Adrenal gland (tissue), 12 donors: ENCODE measurements around the gene PLA1A. TPM values are rescaled to one million over a fixed set of nuclear protein-coding genes. Genes with fewer than 3 reads are reported as not detected.
"Not testable (repeated sequence)": the region's sequence is repeated elsewhere in the genome, so short reads cannot be mapped to it uniquely, and the experiment has no call there.

Source experiments
- DNase-seq, 7 donors: peaks; one replicate each; pipeline ENCODE4 v3.0.0-alpha.2; 2019 to 2020
- H3K27ac ChIP-seq, 5 donors: fragments of 200-600 bp; sonication (generic) in 4 of 5; 1 replicate in 3 of 5; 2 replicates in 2 of 5; pipeline versions ENCODE4 v1.5.1 to v1.8.0; 2016 to 2020; ENCODE audit warnings: mild to moderate bottlenecking in 1 of 5
- H3K27me3 ChIP-seq: fragments of 200-600 bp; 2 replicates; pipeline ENCODE4 v1.8.0; 2021
- H3K36me3 ChIP-seq, 2 donors: fragments of 200-600 bp; replicated peaks in 1 of 2; 1 replicate in 1 of 2; 2 replicates in 1 of 2; pipeline versions ENCODE4 v1.5.1 to v1.8.0; 2018 to 2022
- H3K4me1 ChIP-seq, 2 donors: fragments of 200-600 bp; replicated peaks in 1 of 2; 1 replicate in 1 of 2; 2 replicates in 1 of 2; pipeline versions ENCODE4 v1.5.1 to v1.8.0; 2018 to 2021
- H3K4me3 ChIP-seq, 4 donors: fragments of 200-600 bp; sonication (generic) in 3 of 4; one replicate each; pipeline ENCODE4 v1.5.1; 2016 to 2018
- H3K9me3 ChIP-seq, 3 donors: fragments of 200-600 bp; sonication (generic) in 1 of 3; replicated peaks in 1 of 3; 1 replicate in 2 of 3; 2 replicates in 1 of 3; pipeline versions ENCODE4 v1.5.1 to v1.8.0; 2016 to 2021
- CTCF ChIP-seq, 6 experiments: fragments of 450-650 bp in 4 of 6; fragments of 200-600 bp in 2 of 6; sonication (generic) in 1 of 6; IDR thresholded peaks; 1 replicate in 5 of 6; 2 replicates in 1 of 6; pipeline versions ENCODE4 v1.5.1 to v1.8.0; 2016 to 2021; ENCODE audit warnings: antibody characterized with exemption in 6 of 6, mild to moderate bottlenecking in 2 of 6, moderate library complexity in 1 of 6
- POLR2A ChIP-seq, 2 donors: fragments of 450-650 bp; IDR thresholded peaks; one replicate each; pipeline ENCODE4 v1.6.1; 2017; ENCODE audit warnings: antibody characterized with exemption in 2 of 2, mild to moderate bottlenecking in 2 of 2, moderate library complexity in 1 of 2
- WGBS, 4 donors: extraction: QIAGEN DNeasy Blood & Tissue Kit in 2 of 4; methylation state at CpG; one replicate each; pipeline versions ENCODE4 v1.1.5 to v1.1.7; 2013 to 2017; 5-methylcytosine and 5-hydroxymethylcytosine counted together
- intact Hi-C, 2 donors: fragments of 100-400 bp; cut with DNase I; formaldehyde crosslinking; loops; one replicate each; pipeline versions ENCODE4 v1.14.1 to v1.15.0; 2022 to 2023
- polyA plus RNA-seq, 3 donors: library from polyadenylated mRNA; stranded (reverse); fragments of 200-250 nt in 2 of 3; fragments of 350-450 nt in 1 of 3; fragmentation: Illumina TruSeq in 1 of 3; extraction: RNeasy Lipid Tissue Mini Kit (QIAGEN cat#74804) in 1 of 3; gene quantifications; one replicate each; pipeline ENCODE4 v1.2.3, GENCODE V29; 2013 to 2014
- total RNA-seq, 9 donors: library from RNA; depleted of rRNA in 4 of 9; stranded (reverse); fragments of >200 nt in 4 of 9; fragments of 120-200 nt in 1 of 9; fragmentation: NEBNext Ultra II Directional in 1 of 9; extraction: Animal tissue kit (Norgen Biotek cat#: 25700) in 1 of 9; gene quantifications; one replicate each; pipeline versions ENCODE4 v1.1.0 to v1.2.4, GENCODE V29; 2013 to 2023
- donor health status: healthy with polysubstance abuse.
- donor health status: Bipolar disorder and iron deficiency.
- donor health status: DM: yes; HTN: yes; CAD: no.
- donor health status: DM: no; HTN: no; CAD: no.
- donor health status: DM: no; HTN: no; CAD: no.
- donor health status: DM: yes; HTN: yes; CAD: no.

Gene PLA1A
- total and polyA plus RNA-seq, 12 donors: 0.17 to 2.0 (median 0.72) TPM

GRCh38 chr3:119677641-119677934, 79.9 kb downstream of the PLA1A start:
- no peaks in the 10 kb centered on the region for H3K9me3 ChIP-seq
- H3K4me1 ChIP-seq: peaks cover 8 to 24% of the 10 kb centered on the region in 2 donors
- intact Hi-C loops: loop anchor here in 1 of 2 donors (10.0 kb wide), 1 partner anchor 73 kb away; no protein-coding TSS in a partner anchor
- peak overlapping the region in 3 of 4 donors; percentile 14 to 83 (median 67) for H3K4me3 ChIP-seq
- peaks cover 0 to 20% of the 10 kb centered on the region in 2 donors for H3K36me3 ChIP-seq
- H3K27ac ChIP-seq: peak overlapping the region; percentile 88 to 97 (median 93)
- H3K27me3 ChIP-seq: no peaks in the 10 kb centered on the region
- DNase-seq: no peak
- TF ChIP-seq POLR2A (IDR thresholded peaks at IDR 0.05): no peak
- no peak for TF ChIP-seq CTCF (IDR thresholded peaks at IDR 0.05)
- WGBS, 4 donors: 7 to 15% (median 10%) methylated on average over 6 of the region's 6 CpGs

GRCh38 chr3:119678209-119678608, 80.5 kb downstream of the PLA1A start:
- not testable (repeated sequence) for H3K9me3 ChIP-seq, H3K27me3 ChIP-seq, H3K4me3 ChIP-seq, DNase-seq
- 95 to 97% (median 97%) methylated on average over 10 of the region's 10 CpGs for WGBS, 4 donors
- H3K27ac ChIP-seq: peak overlapping the region in 1 of 5 donors; percentile 88
- H3K36me3 ChIP-seq: peaks cover 0 to 14% of the 10 kb centered on the region in 2 donors
- intact Hi-C loops: loop anchor here in 1 of 2 donors (10.0 kb wide), 1 partner anchor 73 kb away; no protein-coding TSS in a partner anchor
- peaks cover 8 to 19% of the 10 kb centered on the region in 2 donors for H3K4me1 ChIP-seq

Other genes with a start within 250 kb of the PLA1A start
- gene TMEM39A, start 134.3 kb upstream of the PLA1A start, total RNA-seq: 10 to 100 TPM; 31.3 to 70.5 (median 37.0) TPM
- 10 to 100 TPM; 10.4 to 40.4 (median 16.2) TPM for gene TMEM39A, start 134.3 kb upstream of the PLA1A start, polyA plus RNA-seq
- gene POGLUT1, start 128.9 kb upstream of the PLA1A start, total RNA-seq: 10 to 100 TPM; 14.6 to 30.9 (median 18.5) TPM
- 10 to 100 TPM; 12.7 to 24.8 (median 13.8) TPM for gene POGLUT1, start 128.9 kb upstream of the PLA1A start, polyA plus RNA-seq
- gene TIMMDC1, start 99.3 kb upstream of the PLA1A start, total RNA-seq: 100 to 1,000 TPM in 3 of 9 donors, 10 to 100 TPM in 6; 53.9 to 147 (median 97.9) TPM
- 100 to 1,000 TPM in 1 of 3 donors, 10 to 100 TPM in 2; 69.9 to 141 (median 71.0) TPM for gene TIMMDC1, start 99.3 kb upstream of the PLA1A start, polyA plus RNA-seq
- 1 to 10 TPM in 2 of 9 donors, under 1 TPM in 6, not detected in 1; 0.28 to 2.0 (median 0.78) TPM for gene CD80, start 38.3 kb upstream of the PLA1A start, total RNA-seq
- gene CD80, start 38.3 kb upstream of the PLA1A start, polyA plus RNA-seq: under 1 TPM; 0.07 to 0.55 (median 0.16) TPM
- 10 to 100 TPM in 8 of 9 donors, 1 to 10 TPM in 1; 3.4 to 15.3 (median 13.5) TPM for gene ADPRH, start 18.4 kb upstream of the PLA1A start, total RNA-seq
- gene ADPRH, start 18.4 kb upstream of the PLA1A start, polyA plus RNA-seq: 10 to 100 TPM in 1 of 3 donors, 1 to 10 TPM in 2; 3.5 to 13.5 (median 6.6) TPM
- 10 to 100 TPM in 1 of 9 donors, 1 to 10 TPM in 8; 1.3 to 10.6 (median 3.2) TPM for gene POPDC2, start 62.7 kb downstream of the PLA1A start, total RNA-seq
- 10 to 100 TPM in 1 of 3 donors, 1 to 10 TPM in 2; 1.4 to 17.5 (median 5.8) TPM for gene POPDC2, start 62.7 kb downstream of the PLA1A start, polyA plus RNA-seq
- gene COX17, start 79.5 kb downstream of the PLA1A start, total RNA-seq: 100 to 1,000 TPM in 3 of 9 donors, 10 to 100 TPM in 6; 38.3 to 144 (median 86.5) TPM
- 100 to 1,000 TPM; 253 to 555 (median 406) TPM for gene COX17, start 79.5 kb downstream of the PLA1A start, polyA plus RNA-seq
- 10 to 100 TPM in 1 of 9 donors, 1 to 10 TPM in 8; 3.4 to 10.1 (median 7.8) TPM for gene CFAP91, start 105.1 kb downstream of the PLA1A start, total RNA-seq
- 10 to 100 TPM in 2 of 3 donors, 1 to 10 TPM in 1; 8.6 to 12.9 (median 10.4) TPM for gene CFAP91, start 105.1 kb downstream of the PLA1A start, polyA plus RNA-seq
- gene NR1I2, start 184.2 kb downstream of the PLA1A start, total RNA-seq: under 1 TPM in 7 of 9 donors, not detected in 2; 0.14 to 0.91 (median 0.55) TPM
- under 1 TPM; 0.16 to 0.32 (median 0.27) TPM for gene NR1I2, start 184.2 kb downstream of the PLA1A start, polyA plus RNA-seq